ENCODE results near the gene MREG.

DNA sequence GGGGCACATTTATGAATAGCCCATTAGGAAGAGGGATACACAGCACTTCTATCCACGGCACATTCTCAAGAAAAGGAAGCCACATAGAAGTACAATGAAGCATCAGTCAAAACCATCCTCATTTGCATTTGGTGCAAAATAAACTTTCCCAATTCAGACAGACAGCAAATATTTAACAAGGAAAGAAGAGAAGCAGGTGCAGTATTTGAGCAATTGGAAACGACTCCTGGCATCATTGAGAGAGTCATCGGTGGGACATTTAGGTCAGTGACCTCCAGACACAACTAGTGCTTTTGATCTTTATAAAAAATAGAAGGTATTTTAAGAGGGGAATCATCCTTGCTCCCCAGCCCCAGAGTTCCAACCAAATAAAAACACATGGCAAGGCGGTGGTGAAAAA is 118.0 kb downstream of the MREG start:
- TF ChIP-seq, protein P1, sequence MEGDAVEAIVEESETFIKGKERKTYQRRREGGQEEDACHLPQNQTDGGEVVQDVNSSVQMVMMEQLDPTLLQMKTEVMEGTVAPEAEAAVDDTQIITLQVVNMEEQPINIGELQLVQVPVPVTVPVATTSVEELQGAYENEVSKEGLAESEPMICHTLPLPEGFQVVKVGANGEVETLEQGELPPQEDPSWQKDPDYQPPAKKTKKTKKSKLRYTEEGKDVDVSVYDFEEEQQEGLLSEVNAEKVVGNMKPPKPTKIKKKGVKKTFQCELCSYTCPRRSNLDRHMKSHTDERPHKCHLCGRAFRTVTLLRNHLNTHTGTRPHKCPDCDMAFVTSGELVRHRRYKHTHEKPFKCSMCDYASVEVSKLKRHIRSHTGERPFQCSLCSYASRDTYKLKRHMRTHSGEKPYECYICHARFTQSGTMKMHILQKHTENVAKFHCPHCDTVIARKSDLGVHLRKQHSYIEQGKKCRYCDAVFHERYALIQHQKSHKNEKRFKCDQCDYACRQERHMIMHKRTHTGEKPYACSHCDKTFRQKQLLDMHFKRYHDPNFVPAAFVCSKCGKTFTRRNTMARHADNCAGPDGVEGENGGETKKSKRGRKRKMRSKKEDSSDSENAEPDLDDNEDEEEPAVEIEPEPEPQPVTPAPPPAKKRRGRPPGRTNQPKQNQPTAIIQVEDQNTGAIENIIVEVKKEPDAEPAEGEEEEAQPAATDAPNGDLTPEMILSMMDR (IDR thresholded peaks at IDR 0.05): no peak
- no peak for TF ChIP-seq POLR2A (IDR thresholded peaks at IDR 0.05)
